NCI-H1436 treated with DMSO at 0.1 percent for 48 hours (cell line): ENCODE data around the gene CPEB4.

ENCODE experiments used
- DNase-seq: peaks from one replicate; lab custom pipeline; 2025; lab: John Stamatoyannopoulos, UW

The CPEB4 gene

GRCh38 chr5:173887610-173888472, at the start of gene CPEB4:
TSS of gene CPEB4 (plus strand) at chr5:173888349. CDS start at chr5:173889734, 1,385 bp downstream.
- DNase-seq: peak; percentile 78

- no peak for DNase-seq
These were observed 48.9 kb upstream of the CPEB4 start for GRCh38 chr5:173839117-173839713.

GRCh38 chr5:173840111-173840983, 47.8 kb upstream of the CPEB4 start:
- no peak for DNase-seq

- DNase-seq: no peak
These were observed 46.4 kb upstream of the CPEB4 start for GRCh38 chr5:173841710-173842109.

- no peak for DNase-seq
These were observed 44.4 kb upstream of the CPEB4 start for GRCh38 chr5:173843794-173844193.

GRCh38 chr5:173845321-173845720, 42.8 kb upstream of the CPEB4 start:
- DNase-seq: no peak

- DNase-seq: no peak
These were observed 41.1 kb upstream of the CPEB4 start for GRCh38 chr5:173846929-173847501.

GRCh38 chr5:173848986-173849596, 39.1 kb upstream of the CPEB4 start:
- DNase-seq: no peak

- no peak for DNase-seq
These were observed 38.2 kb upstream of the CPEB4 start for GRCh38 chr5:173849908-173850307.

- DNase-seq: no peak
These were observed 37.5 kb upstream of the CPEB4 start for GRCh38 chr5:173850659-173851058.

GRCh38 chr5:173851595-173852243, 36.4 kb upstream of the CPEB4 start:
- DNase-seq: no peak

GRCh38 chr5:173852790-173853359, 35.3 kb upstream of the CPEB4 start:
- no peak for DNase-seq

- DNase-seq: no peak
These were observed 34.6 kb upstream of the CPEB4 start for GRCh38 chr5:173853370-173854131.

- no peak for DNase-seq
These were observed 32.8 kb upstream of the CPEB4 start for GRCh38 chr5:173855162-173855994.

GRCh38 chr5:173855995-173856656, 32.0 kb upstream of the CPEB4 start:
- DNase-seq: no peak

GRCh38 chr5:173857234-173857633, 30.9 kb upstream of the CPEB4 start:
- DNase-seq: no peak

- no peak for DNase-seq
These were observed 30.0 kb upstream of the CPEB4 start for GRCh38 chr5:173858021-173858669.
